HepG2 (cell line): ENCODE measurements around the gene IFT80. TPM values are rescaled to one million over a fixed set of nuclear protein-coding genes. Genes with fewer than 3 reads are reported as not detected.

ENCODE experiments used
- ATF4 ChIP-seq, 2 experiments: fragments of 450-650 bp in 1 of 2; sonication (generic) in 1 of 2; formaldehyde crosslinking; IDR thresholded peaks; 2 replicates each; pipeline versions ENCODE4 v1.5.0 to v1.8.0; 2020 to 2022; ENCODE audit warnings: mild to moderate bottlenecking in 1 of 2, missing genetic modification reagents in 1 of 2
- HOXD1 ChIP-seq: sonication (generic); formaldehyde crosslinking; IDR thresholded peaks from 2 replicates; pipeline ENCODE4 v1.5.0; 2020; ENCODE audit warnings: missing genetic modification reagents
- REL ChIP-seq: sonication (generic); formaldehyde crosslinking; conservative IDR thresholded peaks from 2 replicates; pipeline ENCODE4 v1.8.0; 2022; ENCODE audit warnings: mild to moderate bottlenecking, missing genetic modification reagents, moderate library complexity
- SRSF1 ChIP-seq: fragments of 200-400 bp; formaldehyde crosslinking; optimal IDR thresholded peaks from 2 replicates; pipeline ENCODE3; 2017; ENCODE audit warnings: mild to moderate bottlenecking, low read depth, low read length, moderate library complexity
- TAF15 ChIP-seq: fragments of 200-400 bp; formaldehyde crosslinking; IDR thresholded peaks from one replicate; pipeline ENCODE4 v1.6.1; 2018; ENCODE audit warnings: mild to moderate bottlenecking, low read depth, low read length; ENCODE audit not compliant: poor library complexity, severe bottlenecking
- TCF12 ChIP-seq, 2 experiments: fragments of 450-650 bp in 1 of 2; sonication (generic) in 1 of 2; formaldehyde crosslinking in 1 of 2; IDR thresholded peaks; 2 replicates each; pipeline versions ENCODE4 v1.6.1 to v1.8.0; 2017 to 2022; ENCODE audit warnings: antibody characterized with exemption in 1 of 2, mild to moderate bottlenecking in 1 of 2, missing genetic modification reagents in 1 of 2, moderate library complexity in 1 of 2
- ZBTB26 ChIP-seq: IDR thresholded peaks from 2 replicates; pipeline ENCODE4 v1.6.1; 2016; ENCODE audit warnings: missing compliant biosample characterization, missing genetic modification reagents, borderline replicate concordance
- ZNF329 ChIP-seq: sonication (generic); formaldehyde crosslinking; IDR thresholded peaks from 2 replicates; pipeline ENCODE4 v1.9.0; 2021; ENCODE audit warnings: low read depth, mild to moderate bottlenecking, missing genetic modification reagents
- ZNF460 ChIP-seq: sonication (generic); formaldehyde crosslinking; IDR thresholded peaks from 2 replicates; pipeline ENCODE4 v1.5.1; 2020; ENCODE audit warnings: missing genetic modification reagents, mild to moderate bottlenecking, borderline replicate concordance
- ZNF547 ChIP-seq: sonication (generic); formaldehyde crosslinking; IDR thresholded peaks from 2 replicates; pipeline ENCODE4 v1.5.1; 2020; ENCODE audit warnings: mild to moderate bottlenecking, missing genetic modification reagents
- ZNF556 ChIP-seq: sonication (generic); formaldehyde crosslinking; IDR thresholded peaks from 2 replicates; pipeline ENCODE4 v1.4.0; 2020; ENCODE audit warnings: mild to moderate bottlenecking, missing genetic modification reagents, borderline replicate concordance
- ZNF740 ChIP-seq: sonication (generic); formaldehyde crosslinking; IDR thresholded peaks from 2 replicates; pipeline ENCODE4 v1.4.0; 2020; ENCODE audit warnings: missing genetic modification reagents
- polyA plus RNA-seq, 8 experiments: library from polyadenylated mRNA; depleted of rRNA in 3 of 8; stranded (reverse) in 7 of 8; unstranded in 1 of 8; fragments of >200 nt; fragmentation: Illumina TruSeq in 4 of 8; extraction: Trizol in 4 of 8; gene quantifications; 2 replicates each; pipeline versions ENCODE4 v1.2.1 to v1.2.3, GENCODE V29; 2011 to 2016; ENCODE audit warnings: low read depth in 4 of 8, missing spikeins in 1 of 8, mixed read lengths in 1 of 8; ENCODE audit not compliant: insufficient read depth in 1 of 8
- total RNA-seq, 5 experiments: library from RNA; depleted of rRNA; stranded (reverse); fragments of >200 nt; fragmentation: Illumina TruSeq; extraction: Trizol; gene quantifications; 2 replicates each; pipeline ENCODE4 v1.2.3, GENCODE V29; 2016; ENCODE audit warnings: low read depth in 1 of 5
- TF ChIP-seq, protein P1 (sequence below): sonication (generic); formaldehyde crosslinking; IDR thresholded peaks from 2 replicates; pipeline ENCODE4 v1.5.1; 2020; ENCODE audit warnings: mild to moderate bottlenecking, missing genetic modification reagents, moderate library complexity
- TF ChIP-seq, protein P2 (sequence below): sonication (generic); formaldehyde crosslinking; IDR thresholded peaks from 2 replicates; pipeline ENCODE4 v1.4.0; 2020; ENCODE audit warnings: missing genetic modification reagents, mild to moderate bottlenecking, borderline replicate concordance
- TF ChIP-seq, protein P3 (sequence below): IDR thresholded peaks from 2 replicates; pipeline ENCODE4 v1.6.1; 2012; ENCODE audit warnings: low read length, improper control_type of control experiment

The IFT80 gene
- total and polyA plus RNA-seq, 2 of the 13 experiments (the other 11 are each of a cell fraction or from before 2014, with no cell fraction given) = 11.4 to 15.7 TPM

GRCh38 chr3:160399125-160400029, at the start of gene IFT80, which contains the start of gene SMC4 (continued):
- TF ChIP-seq, protein P1, sequence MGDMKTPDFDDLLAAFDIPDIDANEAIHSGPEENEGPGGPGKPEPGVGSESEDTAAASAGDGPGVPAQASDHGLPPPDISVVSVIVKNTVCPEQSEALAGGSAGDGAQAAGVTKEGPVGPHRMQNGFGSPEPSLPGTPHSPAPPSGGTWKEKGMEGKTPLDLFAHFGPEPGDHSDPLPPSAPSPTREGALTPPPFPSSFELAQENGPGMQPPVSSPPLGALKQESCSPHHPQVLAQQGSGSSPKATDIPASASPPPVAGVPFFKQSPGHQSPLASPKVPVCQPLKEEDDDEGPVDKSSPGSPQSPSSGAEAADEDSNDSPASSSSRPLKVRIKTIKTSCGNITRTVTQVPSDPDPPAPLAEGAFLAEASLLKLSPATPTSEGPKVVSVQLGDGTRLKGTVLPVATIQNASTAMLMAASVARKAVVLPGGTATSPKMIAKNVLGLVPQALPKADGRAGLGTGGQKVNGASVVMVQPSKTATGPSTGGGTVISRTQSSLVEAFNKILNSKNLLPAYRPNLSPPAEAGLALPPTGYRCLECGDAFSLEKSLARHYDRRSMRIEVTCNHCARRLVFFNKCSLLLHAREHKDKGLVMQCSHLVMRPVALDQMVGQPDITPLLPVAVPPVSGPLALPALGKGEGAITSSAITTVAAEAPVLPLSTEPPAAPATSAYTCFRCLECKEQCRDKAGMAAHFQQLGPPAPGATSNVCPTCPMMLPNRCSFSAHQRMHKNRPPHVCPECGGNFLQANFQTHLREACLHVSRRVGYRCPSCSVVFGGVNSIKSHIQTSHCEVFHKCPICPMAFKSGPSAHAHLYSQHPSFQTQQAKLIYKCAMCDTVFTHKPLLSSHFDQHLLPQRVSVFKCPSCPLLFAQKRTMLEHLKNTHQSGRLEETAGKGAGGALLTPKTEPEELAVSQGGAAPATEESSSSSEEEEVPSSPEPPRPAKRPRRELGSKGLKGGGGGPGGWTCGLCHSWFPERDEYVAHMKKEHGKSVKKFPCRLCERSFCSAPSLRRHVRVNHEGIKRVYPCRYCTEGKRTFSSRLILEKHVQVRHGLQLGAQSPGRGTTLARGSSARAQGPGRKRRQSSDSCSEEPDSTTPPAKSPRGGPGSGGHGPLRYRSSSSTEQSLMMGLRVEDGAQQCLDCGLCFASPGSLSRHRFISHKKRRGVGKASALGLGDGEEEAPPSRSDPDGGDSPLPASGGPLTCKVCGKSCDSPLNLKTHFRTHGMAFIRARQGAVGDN (CRISPR knock-in tag) = peak; percentile 60
- no peak for TF ChIP-seq ZNF329 (CRISPR knock-in tag)
- no peak for TF ChIP-seq ZNF556 (CRISPR knock-in tag)
- no peak for TF ChIP-seq SRSF1
- TF ChIP-seq ZNF547 (CRISPR knock-in tag) = no peak
- peak in 1 of 2 experiments; percentile 81; a peak in 2 of 4 replicates for TF ChIP-seq ATF4 (CRISPR knock-in tag; IDR thresholded peaks at IDR 0.05)
- TF ChIP-seq ZNF740 (CRISPR knock-in tag) = no peak
- TF ChIP-seq REL (CRISPR knock-in tag) = peak; percentile 95; the same call in 1 of the 2 replicates
- TF ChIP-seq ZNF460 = no peak
- TF ChIP-seq, protein P2, sequence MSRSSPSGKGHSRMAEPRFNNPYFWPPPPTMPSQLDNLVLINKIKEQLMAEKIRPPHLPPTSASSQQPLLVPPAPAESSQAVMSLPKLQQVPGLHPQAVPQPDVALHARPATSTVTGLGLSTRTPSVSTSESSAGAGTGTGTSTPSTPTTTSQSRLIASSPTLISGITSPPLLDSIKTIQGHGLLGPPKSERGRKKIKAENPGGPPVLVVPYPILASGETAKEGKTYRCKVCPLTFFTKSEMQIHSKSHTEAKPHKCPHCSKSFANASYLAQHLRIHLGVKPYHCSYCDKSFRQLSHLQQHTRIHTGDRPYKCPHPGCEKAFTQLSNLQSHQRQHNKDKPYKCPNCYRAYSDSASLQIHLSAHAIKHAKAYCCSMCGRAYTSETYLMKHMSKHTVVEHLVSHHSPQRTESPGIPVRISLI = peak; percentile 97
- TF ChIP-seq ZBTB26 (CRISPR knock-in tag) = no peak
- no peak for TF ChIP-seq TCF12 (IDR thresholded peaks at IDR 0.05)
- TF ChIP-seq TCF12 (CRISPR knock-in tag; IDR thresholded peaks at IDR 0.05) = no peak
- 0 out of 2 replicates have a peak, but pooled peaks have one; percentile 35 for TF ChIP-seq HOXD1
- TF ChIP-seq TAF15 = no peak
- TF ChIP-seq, protein P3, sequence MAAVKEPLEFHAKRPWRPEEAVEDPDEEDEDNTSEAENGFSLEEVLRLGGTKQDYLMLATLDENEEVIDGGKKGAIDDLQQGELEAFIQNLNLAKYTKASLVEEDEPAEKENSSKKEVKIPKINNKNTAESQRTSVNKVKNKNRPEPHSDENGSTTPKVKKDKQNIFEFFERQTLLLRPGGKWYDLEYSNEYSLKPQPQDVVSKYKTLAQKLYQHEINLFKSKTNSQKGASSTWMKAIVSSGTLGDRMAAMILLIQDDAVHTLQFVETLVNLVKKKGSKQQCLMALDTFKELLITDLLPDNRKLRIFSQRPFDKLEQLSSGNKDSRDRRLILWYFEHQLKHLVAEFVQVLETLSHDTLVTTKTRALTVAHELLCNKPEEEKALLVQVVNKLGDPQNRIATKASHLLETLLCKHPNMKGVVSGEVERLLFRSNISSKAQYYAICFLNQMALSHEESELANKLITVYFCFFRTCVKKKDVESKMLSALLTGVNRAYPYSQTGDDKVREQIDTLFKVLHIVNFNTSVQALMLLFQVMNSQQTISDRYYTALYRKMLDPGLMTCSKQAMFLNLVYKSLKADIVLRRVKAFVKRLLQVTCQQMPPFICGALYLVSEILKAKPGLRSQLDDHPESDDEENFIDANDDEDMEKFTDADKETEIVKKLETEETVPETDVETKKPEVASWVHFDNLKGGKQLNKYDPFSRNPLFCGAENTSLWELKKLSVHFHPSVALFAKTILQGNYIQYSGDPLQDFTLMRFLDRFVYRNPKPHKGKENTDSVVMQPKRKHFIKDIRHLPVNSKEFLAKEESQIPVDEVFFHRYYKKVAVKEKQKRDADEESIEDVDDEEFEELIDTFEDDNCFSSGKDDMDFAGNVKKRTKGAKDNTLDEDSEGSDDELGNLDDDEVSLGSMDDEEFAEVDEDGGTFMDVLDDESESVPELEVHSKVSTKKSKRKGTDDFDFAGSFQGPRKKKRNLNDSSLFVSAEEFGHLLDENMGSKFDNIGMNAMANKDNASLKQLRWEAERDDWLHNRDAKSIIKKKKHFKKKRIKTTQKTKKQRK = no peak
